ENCODE measurements around the gene U2AF1. TPM values are rescaled to one million over a fixed set of nuclear protein-coding genes. Genes with fewer than 3 reads are reported as not detected.
"Not testable (repeated sequence)": the region's sequence is repeated elsewhere in the genome, so short reads cannot be mapped to it uniquely, and the experiment has no call there.

U2AF1 gene
- polyA plus RNA-seq: 100 to 1,000 TPM in 1 of 3 donors, 10 to 100 TPM in 2; 55.1 to 107 (median 77.6) TPM

GRCh38 chr21:43106965-43107793 is at the start of gene U2AF1:
Gene U2AF1, minus strand, starts transcription at chr21:43107570. Its CDS starts 76 bp downstream, at chr21:43107494.
- Mint-ChIP-seq H3K4me3 (peak within 1 kb of the TSS in 2 of 5 donors; percentile 38 to 68), H3K27ac (peak within 1 kb of the TSS in 1 of 6 donors; percentile 71)
- not testable (repeated sequence) for H3K27me3 Mint-ChIP-seq (ENCODE audit: low read depth in 3 of 3); H3K9me3 Mint-ChIP-seq; H3K36me3 Mint-ChIP-seq; H3K4me1 Mint-ChIP-seq
- DNase-seq: peak; percentile 58 to 76 (median 72)

DNA sequence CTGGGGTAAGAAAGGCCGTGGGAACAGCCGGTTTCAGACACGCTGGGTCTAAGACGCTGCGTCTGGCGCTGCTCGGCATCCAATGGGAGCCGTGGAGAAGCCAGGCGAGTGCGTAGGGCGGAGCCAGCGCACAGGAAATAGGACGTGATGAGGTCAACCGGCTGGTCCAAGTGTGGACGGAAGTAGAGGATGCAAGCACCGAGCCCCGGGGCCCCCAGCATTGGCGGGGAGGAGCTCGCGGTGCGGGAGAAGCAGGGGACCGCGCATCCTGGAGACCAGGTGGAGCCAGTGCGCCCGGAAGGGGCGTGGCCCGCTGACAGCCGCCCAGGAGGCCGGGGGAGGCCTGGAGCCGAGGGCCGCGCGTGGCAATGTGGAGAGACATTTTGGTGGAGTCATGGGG is 46.2 kb upstream of the U2AF1 start:
- H3K4me3 Mint-ChIP-seq; H3K36me3 Mint-ChIP-seq; H3K27me3 Mint-ChIP-seq (ENCODE audit: low read depth in 3 of 3); H3K9me3 Mint-ChIP-seq; H3K27ac Mint-ChIP-seq; H3K4me1 Mint-ChIP-seq; DNase-seq: not testable (repeated sequence)

DNA sequence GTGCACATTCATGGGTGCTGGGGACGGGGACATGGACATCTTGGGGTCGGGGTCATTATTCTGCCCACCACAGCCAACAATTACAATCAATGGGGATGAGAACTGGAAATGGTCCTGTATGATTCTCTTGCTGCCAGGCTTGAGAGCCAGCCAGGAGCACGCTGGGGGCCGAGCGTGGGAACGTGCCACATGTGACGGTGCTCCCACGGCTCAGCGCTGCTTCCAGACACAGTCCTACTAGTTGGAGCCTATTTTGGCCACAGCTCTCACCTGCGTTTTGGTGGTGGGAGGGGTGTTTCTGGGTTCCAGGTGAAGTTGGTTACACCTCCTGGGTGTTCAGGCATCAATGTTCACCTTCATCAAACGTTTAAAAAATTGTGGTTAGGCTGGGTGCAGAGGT is 42.0 kb upstream of the U2AF1 start:
- DNase-seq; H3K4me3 Mint-ChIP-seq; H3K27me3 Mint-ChIP-seq (ENCODE audit: low read depth in 3 of 3); H3K9me3 Mint-ChIP-seq; H3K27ac Mint-ChIP-seq; H3K36me3 Mint-ChIP-seq; H3K4me1 Mint-ChIP-seq: not testable (repeated sequence)

GRCh38 chr21:43147999-43148398 is 40.6 kb upstream of the U2AF1 start:
- not testable (repeated sequence) for H3K9me3 Mint-ChIP-seq; H3K36me3 Mint-ChIP-seq; DNase-seq; H3K27ac Mint-ChIP-seq; H3K27me3 Mint-ChIP-seq (ENCODE audit: low read depth in 3 of 3); H3K4me1 Mint-ChIP-seq; H3K4me3 Mint-ChIP-seq

GRCh38 chr21:43146637-43147036 is 39.3 kb upstream of the U2AF1 start:
- not testable (repeated sequence) for H3K9me3 Mint-ChIP-seq; H3K27ac Mint-ChIP-seq; H3K4me3 Mint-ChIP-seq; DNase-seq; H3K36me3 Mint-ChIP-seq; H3K27me3 Mint-ChIP-seq (ENCODE audit: low read depth in 3 of 3); H3K4me1 Mint-ChIP-seq

DNA sequence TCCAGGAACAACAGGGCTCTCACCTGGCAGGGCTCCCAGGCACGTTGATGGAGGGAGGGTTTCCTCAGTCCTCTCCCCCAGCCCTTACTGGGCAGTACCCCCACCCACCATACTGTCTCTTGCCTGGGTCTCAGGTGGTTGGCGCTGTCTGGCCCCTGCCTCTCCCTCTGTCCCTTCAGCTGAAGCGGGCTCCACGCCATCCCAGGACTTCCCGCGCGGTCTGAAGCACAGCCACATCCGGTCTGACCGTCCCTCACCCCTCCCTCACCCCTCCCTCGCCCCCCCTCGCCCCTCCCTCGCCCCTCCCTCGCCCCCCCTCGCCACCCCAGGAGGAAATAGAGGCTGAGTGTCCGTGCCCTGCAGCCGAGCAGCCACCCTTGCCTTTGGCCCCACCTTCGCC is 34.0 kb upstream of the U2AF1 start:
- not testable (repeated sequence) for H3K9me3 Mint-ChIP-seq; H3K36me3 Mint-ChIP-seq; H3K4me3 Mint-ChIP-seq; H3K27me3 Mint-ChIP-seq (ENCODE audit: low read depth in 3 of 3); H3K4me1 Mint-ChIP-seq; H3K27ac Mint-ChIP-seq; DNase-seq

- H3K36me3 Mint-ChIP-seq, DNase-seq: not testable (repeated sequence)
These were observed 31.6 kb upstream of the U2AF1 start for GRCh38 chr21:43138944-43139343.

DNA sequence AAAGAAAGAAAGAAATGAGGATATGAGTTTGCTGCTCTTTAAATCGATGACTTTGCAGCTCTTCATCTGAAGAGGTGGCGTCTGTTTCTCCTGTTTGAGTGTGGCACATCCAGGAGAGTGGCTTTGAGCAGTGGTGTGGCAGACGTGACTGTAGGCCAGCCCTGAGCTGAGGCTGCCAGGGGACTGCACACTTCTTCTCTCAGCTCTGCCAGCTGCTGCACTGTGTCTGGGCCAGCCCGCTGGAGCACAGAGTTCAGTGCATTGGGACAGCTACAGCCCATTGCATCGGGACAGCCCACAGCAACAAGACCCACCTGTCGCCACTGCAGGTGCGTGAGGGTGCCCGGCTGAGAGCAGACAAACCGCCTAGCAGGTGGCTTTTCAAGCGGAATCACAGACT is 27.1 kb upstream of the U2AF1 start:
- not testable (repeated sequence) for H3K4me1 Mint-ChIP-seq; H3K27me3 Mint-ChIP-seq (ENCODE audit: low read depth in 3 of 3); DNase-seq; H3K27ac Mint-ChIP-seq; H3K36me3 Mint-ChIP-seq; H3K4me3 Mint-ChIP-seq; H3K9me3 Mint-ChIP-seq

More at GRCh38 chr21:43138944-43139343, 31.6 kb upstream of the U2AF1 start:
- not testable (repeated sequence) for H3K27ac Mint-ChIP-seq; H3K27me3 Mint-ChIP-seq (ENCODE audit: low read depth in 3 of 3); H3K9me3 Mint-ChIP-seq; H3K4me3 Mint-ChIP-seq; H3K4me1 Mint-ChIP-seq

GRCh38 chr21:43130094-43130493 is 22.7 kb upstream of the U2AF1 start:
- H3K27me3 Mint-ChIP-seq (ENCODE audit: low read depth in 3 of 3); H3K36me3 Mint-ChIP-seq; H3K4me1 Mint-ChIP-seq; H3K27ac Mint-ChIP-seq; DNase-seq; H3K4me3 Mint-ChIP-seq; H3K9me3 Mint-ChIP-seq: not testable (repeated sequence)

GRCh38 chr21:43115956-43116355 is 8.6 kb upstream of the U2AF1 start:
- DNase-seq; H3K4me3 Mint-ChIP-seq; H3K27ac Mint-ChIP-seq; H3K4me1 Mint-ChIP-seq; H3K27me3 Mint-ChIP-seq (ENCODE audit: low read depth in 3 of 3); H3K9me3 Mint-ChIP-seq; H3K36me3 Mint-ChIP-seq: not testable (repeated sequence)

DNA sequence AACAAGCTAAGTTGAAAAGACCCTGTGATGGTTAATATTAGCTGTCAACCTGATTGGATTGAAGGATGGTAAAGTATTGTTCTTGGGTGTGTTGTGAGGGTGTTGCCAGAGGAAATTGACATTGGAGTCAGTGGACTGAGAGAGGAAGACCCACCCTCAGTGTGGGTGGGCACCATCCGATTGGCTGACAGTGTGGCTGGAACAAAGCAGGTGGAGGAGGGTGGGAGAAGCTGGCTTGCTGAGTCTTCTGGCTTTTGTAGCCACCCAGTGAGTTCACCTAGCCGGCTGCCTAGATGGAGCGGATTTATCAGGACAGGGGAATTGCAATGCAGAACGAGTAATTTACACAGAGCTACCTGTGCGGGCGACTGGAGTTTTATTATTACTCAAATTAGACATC is 7.1 kb upstream of the U2AF1 start:
- not testable (repeated sequence) for H3K27ac Mint-ChIP-seq; H3K4me1 Mint-ChIP-seq; DNase-seq; H3K36me3 Mint-ChIP-seq; H3K9me3 Mint-ChIP-seq; H3K27me3 Mint-ChIP-seq (ENCODE audit: low read depth in 3 of 3); H3K4me3 Mint-ChIP-seq

DNA sequence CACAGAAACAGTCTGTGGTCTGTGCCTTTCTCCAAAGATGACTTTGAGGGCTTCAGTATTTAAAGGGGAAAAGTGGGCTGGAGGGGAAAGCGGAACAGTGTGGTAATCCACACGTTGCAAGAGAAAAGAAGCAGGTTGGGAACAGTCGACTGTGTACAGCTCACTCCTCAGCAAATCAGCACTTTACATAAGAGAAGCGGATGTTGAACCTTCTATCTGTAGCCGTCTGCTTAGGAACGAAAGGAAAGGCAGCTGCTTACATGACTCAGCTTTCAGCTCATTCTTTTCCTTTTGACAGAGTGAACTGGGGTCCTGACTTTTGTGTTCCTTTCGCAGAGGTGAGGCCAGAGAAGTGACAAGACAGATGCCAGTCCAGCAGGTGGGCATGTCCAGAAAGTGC is 1.6 kb upstream of the U2AF1 start:
- not testable (repeated sequence) for H3K27ac Mint-ChIP-seq; H3K27me3 Mint-ChIP-seq (ENCODE audit: low read depth in 3 of 3)

DNA sequence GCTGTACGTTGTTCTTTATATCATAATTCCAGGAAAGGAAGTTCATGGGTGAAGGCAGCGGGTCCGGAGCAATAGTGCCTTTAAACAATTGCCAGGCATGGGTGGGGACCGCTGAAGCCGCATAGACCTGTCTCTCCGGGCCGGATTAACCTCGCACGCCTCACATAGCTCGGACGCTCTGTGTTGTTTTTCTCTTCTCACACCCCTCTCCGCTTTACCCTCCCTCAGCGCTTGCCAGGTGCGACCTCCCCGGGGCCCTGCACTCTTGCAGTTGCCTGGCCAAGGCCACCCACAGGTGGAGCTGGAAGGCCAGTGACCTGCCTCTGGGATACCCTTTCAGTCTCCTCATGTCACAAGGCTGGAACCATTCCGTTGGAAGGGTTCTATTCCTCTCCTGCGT is 807 bp upstream of the U2AF1 start:
- not testable (repeated sequence) for H3K4me3 Mint-ChIP-seq; H3K36me3 Mint-ChIP-seq; DNase-seq; H3K9me3 Mint-ChIP-seq; H3K4me1 Mint-ChIP-seq; H3K27ac Mint-ChIP-seq; H3K27me3 Mint-ChIP-seq (ENCODE audit: low read depth in 3 of 3)

More for the DNA sequence above, 1.6 kb upstream of the U2AF1 start:
- not testable (repeated sequence) for DNase-seq, H3K4me1 Mint-ChIP-seq, H3K4me3 Mint-ChIP-seq, H3K36me3 Mint-ChIP-seq, H3K9me3 Mint-ChIP-seq

GRCh38 chr21:43107794-43108137 is 396 bp upstream of the U2AF1 start:
- not testable (repeated sequence) for H3K27ac Mint-ChIP-seq; H3K27me3 Mint-ChIP-seq (ENCODE audit: low read depth in 3 of 3); H3K36me3 Mint-ChIP-seq; DNase-seq; H3K9me3 Mint-ChIP-seq; H3K4me3 Mint-ChIP-seq; H3K4me1 Mint-ChIP-seq

GRCh38 chr21:43104642-43105041 is 2.7 kb downstream of the U2AF1 start:
- H3K27ac Mint-ChIP-seq; H3K27me3 Mint-ChIP-seq (ENCODE audit: low read depth in 3 of 3); H3K4me3 Mint-ChIP-seq; H3K36me3 Mint-ChIP-seq; DNase-seq; H3K9me3 Mint-ChIP-seq; H3K4me1 Mint-ChIP-seq: not testable (repeated sequence)
